ENCODE measurements around the gene LILRA6.

The LILRA6 gene

GRCh38 chr19:54248016-54248601 is 5.5 kb upstream of the LILRA6 start:
- no peak for TF ChIP-seq USF1 (IDR thresholded peaks at IDR 0.05)
- no peak for TF ChIP-seq ZBTB7A (IDR thresholded peaks at IDR 0.05; ENCODE audit: low read depth)
- TF ChIP-seq RAD21 (IDR thresholded peaks at IDR 0.05; ENCODE audit: low read depth) = no peak
- TF ChIP-seq CEBPB (IDR thresholded peaks at IDR 0.05) = no peak
- TF ChIP-seq YY1 (IDR thresholded peaks at IDR 0.05; ENCODE audit: low read depth) = no peak
- no peak for TF ChIP-seq REST (IDR thresholded peaks at IDR 0.05; ENCODE audit: low read depth)
- no peak for TF ChIP-seq FOXM1 (IDR thresholded peaks at IDR 0.05; ENCODE audit: borderline replicate concordance, low read depth)
- no peak for TF ChIP-seq EGR1 (IDR thresholded peaks at IDR 0.05)
- TF ChIP-seq NFIC (IDR thresholded peaks at IDR 0.05) = no peak
- no peak for TF ChIP-seq MAX (IDR thresholded peaks at IDR 0.05)
- TF ChIP-seq TEAD4 (IDR thresholded peaks at IDR 0.05) = no peak
- TF ChIP-seq TAF1 (IDR thresholded peaks at IDR 0.05; ENCODE audit: low read depth) = no peak
- no peak for TF ChIP-seq CREB1 (IDR thresholded peaks at IDR 0.05; ENCODE audit: low read depth)
- no peak for TF ChIP-seq EP300 (IDR thresholded peaks at IDR 0.05; ENCODE audit: borderline replicate concordance)
- TF ChIP-seq TCF12 (IDR thresholded peaks at IDR 0.05; ENCODE audit: low read depth) = no peak

GRCh38 chr19:54247106-54247930 is 4.7 kb upstream of the LILRA6 start:
- TF ChIP-seq TCF12 (IDR thresholded peaks at IDR 0.05; ENCODE audit: low read depth) (no peak), TAF1 (IDR thresholded peaks at IDR 0.05; ENCODE audit: low read depth) (no peak), TEAD4 (IDR thresholded peaks at IDR 0.05) (no peak), ZBTB7A (IDR thresholded peaks at IDR 0.05; ENCODE audit: low read depth) (no peak), NFIC (IDR thresholded peaks at IDR 0.05) (no peak), YY1 (IDR thresholded peaks at IDR 0.05; ENCODE audit: low read depth) (no peak)

GRCh38 chr19:54245936-54246335 is 3.3 kb upstream of the LILRA6 start:
- no peak for TF ChIP-seq NFIC (IDR thresholded peaks at IDR 0.05)
- no peak for TF ChIP-seq ZBTB7A (IDR thresholded peaks at IDR 0.05; ENCODE audit: low read depth)

GRCh38 chr19:54233941-54234340 is 8.6 kb downstream of the LILRA6 start:
- no peak for TF ChIP-seq NFIC (IDR thresholded peaks at IDR 0.05)
- TF ChIP-seq TAF1 (IDR thresholded peaks at IDR 0.05; ENCODE audit: low read depth) = no peak
- TF ChIP-seq YY1 (IDR thresholded peaks at IDR 0.05; ENCODE audit: low read depth) = no peak

- peak; percentile 60 for TF ChIP-seq TEAD4 (IDR thresholded peaks at IDR 0.05)
- TF ChIP-seq RAD21 (IDR thresholded peaks at IDR 0.05; ENCODE audit: low read depth) = peak; percentile 76
- TF ChIP-seq MAX (IDR thresholded peaks at IDR 0.05) = no peak
Measured at GRCh38 chr19:54231077-54231931, 11.3 kb downstream of the LILRA6 start.

GRCh38 chr19:54230031-54230430 is 12.6 kb downstream of the LILRA6 start:
- TF ChIP-seq USF1 (IDR thresholded peaks at IDR 0.05) = no peak
- no peak for TF ChIP-seq FOXM1 (IDR thresholded peaks at IDR 0.05; ENCODE audit: borderline replicate concordance, low read depth)
- no peak for TF ChIP-seq MAX (IDR thresholded peaks at IDR 0.05)
- no peak for TF ChIP-seq YY1 (IDR thresholded peaks at IDR 0.05; ENCODE audit: low read depth)
- no peak for TF ChIP-seq TEAD4 (IDR thresholded peaks at IDR 0.05)
- no peak for TF ChIP-seq EP300 (IDR thresholded peaks at IDR 0.05; ENCODE audit: borderline replicate concordance)
- no peak for TF ChIP-seq TCF12 (IDR thresholded peaks at IDR 0.05; ENCODE audit: low read depth)
- no peak for TF ChIP-seq REST (IDR thresholded peaks at IDR 0.05; ENCODE audit: low read depth)
- no peak for TF ChIP-seq NFIC (IDR thresholded peaks at IDR 0.05)
- TF ChIP-seq RAD21 (IDR thresholded peaks at IDR 0.05; ENCODE audit: low read depth) = no peak
- TF ChIP-seq TAF1 (IDR thresholded peaks at IDR 0.05; ENCODE audit: low read depth) = no peak
- TF ChIP-seq CEBPB (IDR thresholded peaks at IDR 0.05) = no peak
- TF ChIP-seq ZBTB7A (IDR thresholded peaks at IDR 0.05; ENCODE audit: low read depth) = no peak
- no peak for TF ChIP-seq EGR1 (IDR thresholded peaks at IDR 0.05)
- no peak for TF ChIP-seq CREB1 (IDR thresholded peaks at IDR 0.05; ENCODE audit: low read depth)
